NCI-H2081 (cell line): ENCODE results near the gene CRYGC.
"Not testable (repeated sequence)": the region's sequence is repeated elsewhere in the genome, so short reads cannot be mapped to it uniquely, and the experiment has no call there.

Source experiments
- DNase-seq, 2 experiments: peaks; one replicate each; lab custom pipeline; 2025; lab: John Stamatoyannopoulos, UW

CRYGC gene

GRCh38 chr2:208129744-208130711, at the start of gene CRYGC:
Gene CRYGC (minus strand): TSS chr2:208129828. CDS start chr2:208129792, 36 bp downstream.
- no peak for DNase-seq

DNA sequence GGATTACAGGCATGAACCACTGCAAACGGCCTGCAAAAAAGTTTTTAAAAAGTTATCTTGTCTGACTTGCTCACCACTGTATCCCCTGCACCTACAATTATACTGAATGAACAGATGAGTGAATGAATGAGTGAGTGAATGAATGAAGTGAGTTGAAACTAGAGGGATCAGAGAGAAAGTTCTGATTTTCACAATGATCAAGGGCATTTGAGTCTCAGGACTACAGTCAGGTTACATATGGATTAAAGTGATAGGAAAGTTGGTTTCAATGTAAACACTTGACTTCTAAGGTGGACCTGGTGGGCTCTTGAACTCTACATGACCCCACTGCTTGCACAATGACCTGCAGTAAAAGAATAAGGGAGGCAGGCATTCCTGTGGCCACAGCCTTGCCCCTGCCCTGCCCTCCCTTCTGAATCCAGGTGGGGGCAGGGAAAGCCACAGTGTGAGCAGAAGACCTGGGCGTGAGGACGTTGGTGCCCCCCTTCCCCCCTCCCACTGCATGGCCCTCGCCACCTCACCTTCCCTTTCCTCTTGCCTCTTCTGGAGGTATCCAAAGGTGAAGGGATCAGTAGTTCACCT, 49.5 kb upstream of the CRYGC start:
- no peak for DNase-seq

- no peak for DNase-seq
Measured at GRCh38 chr2:208175840-208176153, 46.2 kb upstream of the CRYGC start.

DNA sequence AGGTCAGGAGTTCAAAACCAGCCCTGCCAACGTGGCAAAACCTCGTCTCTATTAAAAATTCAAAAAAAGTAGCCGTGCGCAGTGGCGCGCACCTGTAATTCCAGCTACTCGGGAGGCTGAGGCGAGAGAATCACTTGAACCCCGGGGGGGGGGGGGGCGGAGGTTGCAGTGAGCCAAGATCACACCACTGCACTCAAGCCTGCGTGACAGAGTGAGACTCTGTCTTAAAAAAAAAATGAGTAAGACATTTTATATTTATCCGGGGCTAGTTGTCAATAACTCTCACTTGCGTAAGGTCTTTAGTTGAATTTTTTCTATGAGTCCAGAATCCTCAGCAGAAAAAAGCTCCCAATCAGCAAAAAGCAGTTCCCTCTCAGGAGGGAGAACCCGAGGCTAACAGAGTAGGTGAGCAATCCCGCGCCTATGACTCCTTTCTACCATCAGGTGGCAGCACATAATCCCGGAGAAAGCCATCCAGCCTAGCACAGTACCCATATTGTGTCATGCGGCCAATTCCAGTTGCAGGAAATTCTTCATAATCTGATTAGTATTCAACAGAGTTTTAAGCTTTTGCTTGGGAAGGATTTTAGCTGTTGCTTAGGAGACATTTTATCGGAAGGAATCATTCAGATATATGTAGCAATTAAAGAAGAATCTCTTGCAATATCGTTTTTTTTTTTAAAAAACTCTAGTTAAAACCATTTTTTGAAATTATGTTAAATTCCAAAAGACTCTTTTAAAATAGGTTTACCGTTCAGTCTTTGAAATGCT, 45.6 kb upstream of the CRYGC start:
- peak; percentile 73 to 83 for DNase-seq

- DNase-seq, result no peak
Measured at GRCh38 chr2:208174144-208174543, 44.5 kb upstream of the CRYGC start.

DNA sequence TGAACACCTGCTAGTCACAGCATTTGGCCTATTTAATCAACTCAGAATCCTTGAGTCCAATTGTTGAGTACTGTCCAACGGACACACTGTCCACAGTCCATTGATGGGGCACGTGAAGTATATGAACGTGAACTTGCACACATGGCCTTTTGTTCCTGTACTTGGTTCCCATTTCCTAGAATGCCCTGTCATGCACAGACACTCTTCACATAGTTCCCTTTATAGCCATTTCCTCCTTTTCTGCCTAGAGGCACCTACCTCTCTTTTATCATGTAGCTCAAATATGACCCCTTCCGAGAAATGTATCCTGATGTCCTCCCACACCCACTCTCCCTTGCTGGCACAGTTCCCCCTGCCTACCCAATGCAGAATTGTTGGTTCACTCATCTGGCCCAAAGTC, 42.5 kb upstream of the CRYGC start:
- no peak for DNase-seq

DNA sequence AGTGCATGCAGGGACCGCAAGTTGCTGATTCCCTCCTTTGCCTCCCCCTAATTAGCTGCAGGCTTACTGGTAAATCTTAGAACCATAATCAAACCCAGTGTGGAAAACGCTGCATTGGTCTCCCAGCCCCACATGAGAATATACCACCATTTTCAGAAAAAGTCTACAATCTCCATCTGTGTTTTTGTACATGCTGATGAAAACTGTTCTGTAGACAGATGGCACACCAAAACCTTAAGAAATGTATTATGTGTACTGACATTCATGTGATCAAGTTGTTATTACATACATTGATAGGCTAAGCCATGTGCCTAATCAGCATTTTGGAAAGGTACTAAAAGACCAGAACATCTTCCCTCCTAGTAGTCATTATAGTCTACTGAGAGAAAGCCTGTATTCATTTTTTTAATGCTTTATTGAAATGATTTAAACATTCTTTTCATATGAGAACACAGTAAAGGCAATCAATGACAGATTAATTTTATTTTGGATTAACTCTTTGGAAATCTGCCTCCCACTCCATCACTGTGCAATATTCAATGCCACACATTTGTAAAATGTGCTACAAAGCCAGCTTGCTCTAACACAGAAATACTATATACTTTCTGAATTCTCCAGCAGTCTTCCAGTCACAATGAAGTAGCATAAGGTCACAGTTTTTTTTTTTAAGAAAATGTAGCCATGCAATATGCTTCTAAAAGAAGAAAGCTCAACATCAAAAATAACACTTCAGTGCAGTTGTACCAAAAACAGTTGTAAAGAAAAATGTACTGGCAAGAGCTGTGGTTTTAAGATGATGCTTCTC, 35.5 kb upstream of the CRYGC start:
- DNase-seq, result no peak

- no peak for DNase-seq
Measured at GRCh38 chr2:208163489-208163888, 33.9 kb upstream of the CRYGC start, which contains the start of gene CRYGA. Gene CRYGA (minus strand): TSS chr2:208163589. CDS start chr2:208163556, 33 bp downstream.

GRCh38 chr2:208156439-208156838, 26.8 kb upstream of the CRYGC start:
- no peak for DNase-seq

DNA sequence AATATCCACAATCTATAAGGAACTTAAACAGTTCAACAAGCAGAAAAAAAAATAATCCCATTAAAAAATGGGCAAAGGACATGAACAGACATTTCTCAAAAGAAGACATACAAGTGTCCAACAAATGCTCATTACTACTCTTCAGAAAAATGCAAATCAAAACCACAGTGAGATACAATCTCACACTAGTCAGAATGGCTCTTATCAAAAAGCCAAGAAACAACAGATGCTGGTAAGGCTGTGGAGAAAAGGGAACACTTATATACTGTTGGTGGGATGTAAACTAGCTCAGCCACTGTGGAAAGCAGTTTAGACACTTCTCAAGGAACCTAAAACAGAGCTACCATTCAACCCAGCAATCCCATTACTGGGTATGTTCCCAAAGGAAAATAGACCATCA, 23.5 kb upstream of the CRYGC start:
- DNase-seq, result no peak

DNA sequence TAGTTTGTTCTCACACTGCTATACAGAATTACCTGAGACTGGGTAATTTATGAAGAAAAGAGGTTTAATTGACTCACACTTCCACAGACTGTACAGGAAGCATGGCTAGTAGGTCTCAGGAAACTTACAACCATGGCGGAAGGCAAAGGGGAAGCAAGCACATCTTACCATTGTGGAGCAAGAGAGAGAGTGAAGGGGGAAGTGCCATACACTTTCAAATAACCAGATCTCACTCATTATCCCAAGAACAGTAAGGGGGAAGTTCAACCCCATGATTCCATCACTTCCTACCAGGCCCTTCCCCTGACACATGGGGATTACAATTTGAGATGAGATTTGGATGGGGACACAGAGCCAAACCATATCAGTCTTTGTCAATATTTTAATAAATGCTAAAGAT, 21.3 kb upstream of the CRYGC start:
- DNase-seq, result no peak

DNA sequence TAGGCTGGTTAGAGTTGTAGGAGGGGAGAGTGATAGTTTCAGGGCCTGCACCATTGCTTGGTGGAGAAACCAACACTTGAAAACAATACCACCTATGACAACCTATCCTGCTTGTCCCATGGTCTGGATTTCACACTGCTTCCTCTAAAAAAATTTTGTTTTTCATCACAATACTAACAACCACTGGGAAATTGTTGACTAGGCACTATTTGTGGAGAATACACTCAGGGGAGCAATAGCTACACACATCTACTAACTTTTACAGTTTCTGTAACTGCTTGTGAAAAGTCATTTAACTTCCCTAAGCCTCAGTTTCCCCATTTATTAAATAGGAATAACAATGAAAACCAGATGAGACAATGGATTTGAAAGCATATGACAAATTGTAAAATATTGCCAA, 20.5 kb upstream of the CRYGC start:
- DNase-seq, result no peak

DNA sequence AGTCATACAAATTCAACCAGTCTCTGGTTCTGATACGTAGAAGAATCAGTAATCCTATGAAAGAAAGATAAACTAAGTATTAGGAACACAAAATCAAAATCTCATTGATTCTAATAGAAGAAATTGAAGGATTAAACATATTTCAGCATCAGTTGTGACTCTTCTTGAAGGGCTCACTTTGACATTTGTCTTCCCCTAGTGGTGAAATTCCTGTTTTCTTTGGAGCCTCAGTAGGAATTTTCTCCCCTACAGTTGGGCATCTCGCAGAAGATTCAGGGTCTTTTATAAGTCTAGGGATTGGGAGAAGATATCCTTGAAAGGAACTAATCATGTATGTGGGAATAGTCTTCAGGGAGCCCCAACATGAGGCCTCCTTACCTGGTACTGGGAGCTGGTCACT, 19.2 kb upstream of the CRYGC start:
- no peak for DNase-seq

GRCh38 chr2:208147759-208148158, 18.1 kb upstream of the CRYGC start:
- no peak for DNase-seq

DNA sequence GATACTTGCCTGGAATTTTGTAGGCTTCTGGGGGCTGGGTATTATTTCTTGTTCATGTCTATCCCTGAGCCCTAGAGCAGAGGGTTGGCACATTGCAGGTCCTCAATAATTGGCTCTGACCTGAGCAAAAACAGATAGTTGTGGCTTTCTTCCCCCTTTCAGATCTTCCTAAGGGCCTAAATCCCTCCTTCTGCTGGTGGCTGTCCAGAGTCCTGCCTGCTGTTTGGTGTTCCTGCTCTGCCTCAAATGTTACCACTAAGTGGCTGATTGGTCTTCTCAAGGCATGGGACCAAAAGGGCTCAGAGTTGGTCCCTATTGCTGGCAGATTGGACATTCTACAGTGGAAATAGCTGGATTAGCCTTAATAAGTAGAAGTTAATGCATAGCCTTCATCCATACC, 17.4 kb upstream of the CRYGC start:
- DNase-seq, result no peak

DNA sequence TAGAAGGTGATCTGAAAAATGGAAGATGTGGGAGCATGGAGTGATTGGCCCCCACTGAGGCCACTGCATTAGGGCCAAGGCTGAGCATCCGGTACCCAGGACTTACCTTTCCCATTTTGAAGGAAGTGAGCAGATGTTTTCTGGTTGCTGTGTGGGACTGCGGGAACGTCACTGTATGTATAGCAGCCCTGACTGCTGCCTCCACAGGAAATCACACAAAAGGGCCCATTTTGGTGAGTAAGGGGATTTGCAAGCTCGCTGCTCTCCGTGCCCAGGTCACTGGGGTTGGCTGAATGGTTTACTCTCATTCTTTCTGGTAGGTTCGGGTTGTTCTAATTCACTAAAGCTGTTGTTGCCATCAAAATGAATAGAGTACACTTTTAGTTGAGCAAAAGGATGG, 16.4 kb upstream of the CRYGC start, which contains the start of gene CRYGB:
Gene CRYGB (minus strand): TSS at position 153 of the 400 bp plus-strand sequence. CDS start 38 bp downstream, at position 115.
- DNase-seq, result no peak

GRCh38 chr2:208142925-208143799, 13.5 kb upstream of the CRYGC start:
- DNase-seq, result peak in 1 of 2 experiments; percentile 57

GRCh38 chr2:208142240-208142924, 12.8 kb upstream of the CRYGC start:
- DNase-seq, result peak; percentile 84 to 96

- no peak for DNase-seq
Measured at GRCh38 chr2:208139447-208139846, 9.8 kb upstream of the CRYGC start.

- not testable (repeated sequence) for DNase-seq
Measured at GRCh38 chr2:208138334-208138733, 8.7 kb upstream of the CRYGC start.
